OCI-LY7 (cell line): ENCODE data around the gene AGBL4. TPM values are rescaled to one million over a fixed set of nuclear protein-coding genes. Genes with fewer than 3 reads are reported as not detected.

Source experiments
- BruUV-seq: library from RNA; stranded (reverse); fragments of 400-500 nt; replicated peaks from 2 replicates; lab custom pipeline; 2021; lab: Mats Ljungman, UMichigan
- CTCF ChIA-PET: fragments of 300-600 bp; sonication (Branson Sonifier 250); formaldehyde crosslinking; loops from one replicate; lab custom pipeline; 2022; ENCODE audit warnings: antibody characterized with exemption; ENCODE audit not compliant: unreplicated experiment; lab: Charles Lee
- POLR2A ChIA-PET: fragments of 300-600 bp; sonication (Branson Sonifier 250); formaldehyde crosslinking; loops from one replicate; lab custom pipeline; 2022; ENCODE audit warnings: antibody characterized with exemption; lab: Charles Lee
- DNase-seq: peaks from one replicate; pipeline ENCODE4 v3.0.0-alpha.2; 2015; ENCODE audit warnings: low spot score
- H2AFZ ChIP-seq: fragments of 200-600 bp; sonication (generic), shearing (Covaris generic); 2 replicates; pipeline ENCODE4 v1.6.1; 2014; ENCODE audit warnings: mild to moderate bottlenecking, antibody characterized with exemption, low read length, moderate library complexity
- H3K27ac ChIP-seq: fragments of 200-600 bp; sonication (generic); 2 replicates; pipeline ENCODE4 v1.5.1; 2014; ENCODE audit warnings: mixed run types, low read depth, mild to moderate bottlenecking, moderate library complexity, low read length, inconsistent platforms; ENCODE audit not compliant: poor library complexity, severe bottlenecking
- H3K36me3 ChIP-seq: fragments of 200-600 bp; sonication (generic); 2 replicates; pipeline ENCODE4 v1.6.1; 2014; ENCODE audit warnings: mild to moderate bottlenecking, antibody characterized with exemption, low read length, moderate library complexity, mixed read lengths; ENCODE audit not compliant: insufficient read depth
- H3K4me1 ChIP-seq: fragments of 200-600 bp; sonication (generic); 2 replicates; pipeline ENCODE4 v1.5.1; 2014; ENCODE audit warnings: mild to moderate bottlenecking, low read length; ENCODE audit not compliant: insufficient read depth, poor library complexity, severe bottlenecking
- H3K4me2 ChIP-seq: fragments of 200-600 bp; sonication (generic); 2 replicates; pipeline ENCODE4 v1.6.1; 2014; ENCODE audit warnings: mild to moderate bottlenecking, low read length
- H3K4me3 ChIP-seq: fragments of 200-600 bp; sonication (generic); 2 replicates; pipeline ENCODE4 v1.5.1; 2014; ENCODE audit warnings: mild to moderate bottlenecking, low read depth, low read length; ENCODE audit not compliant: poor library complexity, severe bottlenecking
- H3K79me2 ChIP-seq: fragments of 200-600 bp; sonication (generic); 2 replicates; pipeline ENCODE4 v1.6.1; 2016; ENCODE audit warnings: low read depth, mild to moderate bottlenecking, low read length, moderate library complexity, mixed read lengths; ENCODE audit not compliant: insufficient read depth
- H3K9me2 ChIP-seq: fragments of 200-600 bp; sonication (generic); 2 replicates; pipeline ENCODE4 v1.6.1; 2016; ENCODE audit warnings: mild to moderate bottlenecking, low read length, mixed read lengths; ENCODE audit not compliant: insufficient read depth
- H3K9me3 ChIP-seq: fragments of 200-600 bp; sonication (generic); 2 replicates; pipeline ENCODE4 v1.6.1; 2014; ENCODE audit warnings: mild to moderate bottlenecking, mixed run types, low read length, mixed read lengths
- H4K20me1 ChIP-seq: fragments of 200-600 bp; sonication (generic); 2 replicates; pipeline ENCODE4 v1.6.1; 2014; ENCODE audit warnings: mild to moderate bottlenecking, antibody characterized with exemption, low read length, moderate library complexity, mixed read lengths; ENCODE audit not compliant: insufficient read depth
- CTCF ChIP-seq: fragments of 200-600 bp; sonication (generic); conservative IDR thresholded peaks from 2 replicates; pipeline ENCODE4 v1.5.1; 2014; ENCODE audit warnings: mild to moderate bottlenecking, antibody characterized with exemption, low read length, moderate library complexity, mixed read lengths
- EZH2phosphoT487 ChIP-seq: fragments of 200-600 bp; sonication (generic); IDR thresholded peaks from 2 replicates; pipeline ENCODE4 v1.6.1; 2018; ENCODE audit warnings: low read depth, borderline replicate concordance, mild to moderate bottlenecking, mixed run types, antibody characterized with exemption, low read length, moderate library complexity, mixed read lengths
- intact Hi-C: fragments of 100-400 bp; cut with micrococcal nuclease; formaldehyde crosslinking; loops from one replicate; pipeline ENCODE4 v1.10.0; 2022; ENCODE audit not compliant: unreplicated experiment
- total RNA-seq, 2 experiments: library from RNA; depleted of rRNA in 1 of 2; stranded (reverse); fragments of >200 nt in 1 of 2; shearing (Covaris generic) in 1 of 2; gene quantifications; 2 replicates each; pipeline ENCODE4 v1.2.3, GENCODE V29; 2014 to 2022

The AGBL4 gene
- total RNA-seq, 2 experiments from 2014 or later: not detected

- Histone ChIP-seq H3K9me2 (no peaks in the 10 kb centered on the region), H3K4me3 (no peak overlapping the region), H3K36me3 (no peaks in the 10 kb centered on the region), H4K20me1 (no peaks in the 10 kb centered on the region), H2AFZ (no peak overlapping the region), H3K9me3 (no peaks in the 10 kb centered on the region), H3K79me2 (no peaks in the 10 kb centered on the region), H3K4me1 (no peaks in the 10 kb centered on the region), H3K4me2 (no peak overlapping the region), H3K27ac (no peak overlapping the region)
- POLR2A ChIA-PET: no interaction called here
- no peak for TF ChIP-seq EZH2phosphoT487
- TF ChIP-seq CTCF: no peak
- DNase-seq: no peak
- no TSS peak for BruUV-seq
- intact Hi-C loops: no loop called here
- CTCF ChIA-PET: interaction anchor here (0.7 kb wide), 1 partner anchor 819 kb away, joined by 3 read pairs; no protein-coding TSS in a partner anchor
Measured at GRCh38 chr1:49085079-49085478, 938.7 kb downstream of the AGBL4 start.

GRCh38 chr1:49060766-49061165 is 963.0 kb downstream of the AGBL4 start:
- BruUV-seq: no TSS peak
- H3K4me1 ChIP-seq: no peaks in the 10 kb centered on the region
- no peak for TF ChIP-seq CTCF
- no peak for TF ChIP-seq EZH2phosphoT487
- H3K9me2 ChIP-seq: no peaks in the 10 kb centered on the region
- no peak overlapping the region for H2AFZ ChIP-seq
- no peaks in the 10 kb centered on the region for H3K36me3 ChIP-seq
- no peak overlapping the region for H3K27ac ChIP-seq
- ChIA-PET CTCF (no interaction called here), POLR2A (no interaction called here)
- DNase-seq: no peak
- no peak overlapping the region for H3K4me3 ChIP-seq
- H3K9me3 ChIP-seq: no peaks in the 10 kb centered on the region
- H4K20me1 ChIP-seq: no peaks in the 10 kb centered on the region
- no peaks in the 10 kb centered on the region for H3K79me2 ChIP-seq
- intact Hi-C loops: no loop called here
- H3K4me2 ChIP-seq: no peak overlapping the region

- no peak overlapping the region for H2AFZ ChIP-seq
- H3K27ac ChIP-seq: no peak overlapping the region
- H3K9me2 ChIP-seq: no peaks in the 10 kb centered on the region
- no peaks in the 10 kb centered on the region for H3K36me3 ChIP-seq
- H3K4me2 ChIP-seq: no peak overlapping the region
- ChIA-PET POLR2A (no interaction called here), CTCF (no interaction called here)
- no peaks in the 10 kb centered on the region for H3K9me3 ChIP-seq
- intact Hi-C loops: no loop called here
- DNase-seq: no peak
- no peaks in the 10 kb centered on the region for H3K4me1 ChIP-seq
- no peak for TF ChIP-seq EZH2phosphoT487
- TF ChIP-seq CTCF: no peak
- no peaks in the 10 kb centered on the region for H3K79me2 ChIP-seq
- BruUV-seq: no TSS peak
- H4K20me1 ChIP-seq: no peaks in the 10 kb centered on the region
- no peak overlapping the region for H3K4me3 ChIP-seq
Measured at GRCh38 chr1:49059087-49059486, 964.7 kb downstream of the AGBL4 start.
